ENCODE data around the gene UBE2L6. TPM values are rescaled to one million over a fixed set of nuclear protein-coding genes. Genes with fewer than 3 reads are reported as not detected.

UBE2L6 gene
- total RNA-seq (2022; extraction: Qiagen RNA extraction): 31.0 to 34.0 TPM (median 32.4 TPM) in 5 replicates

DNA sequence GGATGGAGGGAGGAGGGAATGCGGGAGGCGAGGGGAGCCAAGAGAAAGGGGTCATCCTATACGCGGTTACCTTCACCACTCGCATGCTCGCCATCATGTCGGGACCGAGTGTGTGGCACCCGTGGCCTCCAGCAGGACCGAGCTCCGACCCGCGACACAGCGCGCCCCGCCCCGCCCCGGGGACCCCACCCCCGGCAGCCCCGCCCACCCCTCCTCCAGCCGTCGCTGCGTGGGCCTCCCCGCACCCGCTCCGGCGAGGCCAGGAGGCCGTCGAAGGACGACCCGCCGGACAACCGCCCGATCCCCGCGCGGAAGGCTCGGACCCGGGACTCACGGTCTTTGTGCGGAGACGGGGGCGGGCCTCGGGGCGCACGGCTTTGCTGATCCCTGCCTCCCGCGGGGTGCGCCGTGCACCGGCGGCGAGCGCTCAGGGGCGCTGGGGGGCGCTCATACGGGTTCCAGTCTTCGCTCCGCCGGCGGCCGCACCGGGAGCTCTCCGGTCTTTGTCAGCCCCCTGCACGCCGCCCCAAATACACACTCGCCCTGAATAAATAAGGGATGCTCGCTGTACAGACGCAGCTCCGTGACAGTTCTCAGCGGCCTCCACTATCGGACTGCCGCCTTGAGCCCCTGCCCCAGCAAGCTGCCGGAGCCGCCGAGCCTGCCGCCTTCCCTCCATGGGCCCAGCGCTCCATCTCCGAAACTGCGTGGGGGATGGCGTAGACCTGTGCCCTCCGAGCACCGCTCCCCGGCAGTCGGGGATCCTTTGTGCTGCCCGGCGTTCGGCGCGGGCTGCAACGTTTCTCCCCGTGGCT lies at the start of gene UBE2L6:
TSS of gene UBE2L6 (minus strand) at position 158 of the 815 bp plus-strand sequence. CDS start at position 97, 61 bp downstream.

GRCh38 chr11:57597461-57597915 lies 30.0 kb upstream of the UBE2L6 start, which contains the start of gene SERPING1:
TSS of gene SERPING1 (plus strand) at chr11:57597685. CDS start at chr11:57598271, 586 bp downstream.

GRCh38 chr11:57536947-57537619 lies 30.4 kb downstream of the UBE2L6 start, which contains the start of gene SMTNL1:
TSS of gene SMTNL1 (plus strand) at chr11:57537595. CDS start at chr11:57542643, 5,048 bp downstream.

GRCh38 chr11:57530596-57531507 lies 36.6 kb downstream of the UBE2L6 start, which contains the start of gene TIMM10:
TSS of gene TIMM10 (minus strand) at chr11:57530754. CDS start at chr11:57530189, 565 bp downstream.

DNA sequence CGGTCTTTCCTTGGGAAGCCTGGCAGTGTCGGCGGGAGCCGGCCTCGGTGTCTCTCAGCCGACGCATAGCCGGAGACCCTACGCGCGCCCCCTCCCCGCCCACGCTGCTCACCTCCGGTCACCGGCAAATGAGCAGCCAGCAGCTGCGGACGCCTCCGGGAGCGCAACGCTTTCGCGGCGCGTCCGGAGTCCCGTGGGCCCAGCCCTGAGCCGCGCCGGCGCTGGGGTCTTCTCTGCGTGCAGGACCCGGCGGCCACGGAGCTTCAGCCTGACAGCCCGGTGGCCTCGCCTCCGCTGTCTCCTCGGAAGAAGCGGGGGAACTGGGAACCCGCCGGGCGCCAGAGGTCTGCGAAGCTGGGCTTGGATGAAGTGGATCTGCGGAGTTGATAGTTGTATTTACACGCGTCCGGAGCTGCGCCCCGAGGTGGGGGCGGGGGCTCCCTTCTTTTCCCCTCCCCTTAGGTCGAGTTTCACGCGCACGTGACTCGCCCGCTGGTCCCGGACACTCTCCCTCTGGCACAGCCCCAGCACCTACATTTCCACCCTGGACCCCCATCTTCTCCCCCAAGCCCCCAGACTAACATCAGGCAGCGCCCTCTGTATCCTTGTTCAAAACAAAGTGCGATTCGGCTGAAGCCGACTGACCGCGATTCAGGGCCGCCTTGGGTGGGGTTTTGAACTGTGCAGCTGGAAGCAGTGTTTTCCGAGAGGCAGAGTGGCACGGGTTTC lies 52.0 kb downstream of the UBE2L6 start, which contains the start of gene SLC43A1:
TSS of gene SLC43A1 (minus strand) at position 371 of the 729 bp plus-strand sequence. CDS start 1,591 bp downstream, outside the sequence.

Other genes with a start within 250 kb of the UBE2L6 start
- 68.1 to 86.9 TPM (median 84.8 TPM) in 5 replicates for gene TNKS1BP1, start 242.7 kb downstream of the UBE2L6 start, total RNA-seq (2022; extraction: Qiagen RNA extraction)
- 211 to 261 TPM (median 224 TPM) in 5 replicates for gene SSRP1, start 231.8 kb downstream of the UBE2L6 start, total RNA-seq (2022; extraction: Qiagen RNA extraction)
- gene P2RX3, start 229.3 kb downstream of the UBE2L6 start, total RNA-seq (2022; extraction: Qiagen RNA extraction): 0.05 to 0.24 TPM (median 0.16 TPM) in 5 replicates
- not detected in 5 replicates for gene PRG3, start 186.5 kb downstream of the UBE2L6 start, total RNA-seq (2022; extraction: Qiagen RNA extraction)
- gene PRG2, start 177.0 kb downstream of the UBE2L6 start, total RNA-seq (2022; extraction: Qiagen RNA extraction): 0.08 TPM in 1 of 5 replicates, not detected in the others
- 0.36 to 0.72 TPM (median 0.46 TPM) in 5 replicates for gene SLC43A3, start 140.6 kb downstream of the UBE2L6 start, total RNA-seq (2022; extraction: Qiagen RNA extraction)
- gene RTN4RL2, start 107.1 kb downstream of the UBE2L6 start, total RNA-seq (2022; extraction: Qiagen RNA extraction): 59.0 to 127 TPM (median 116 TPM) in 5 replicates
- 2.7 to 3.2 TPM (median 3.1 TPM) in 5 replicates for gene SLC43A1, start 52.0 kb downstream of the UBE2L6 start, total RNA-seq (2022; extraction: Qiagen RNA extraction)
- gene TIMM10, start 36.9 kb downstream of the UBE2L6 start, total RNA-seq (2022; extraction: Qiagen RNA extraction): 161 to 178 TPM (median 168 TPM) in 5 replicates
- not detected in 5 replicates for gene SMTNL1, start 30.1 kb downstream of the UBE2L6 start, total RNA-seq (2022; extraction: Qiagen RNA extraction)
- 0.38 to 0.85 TPM (median 0.66 TPM) in 5 replicates for gene SERPING1, start 30.0 kb upstream of the UBE2L6 start, total RNA-seq (2022; extraction: Qiagen RNA extraction)
- gene YPEL4, start 82.2 kb upstream of the UBE2L6 start, total RNA-seq (2022; extraction: Qiagen RNA extraction): 0.22 to 0.47 TPM (median 0.27 TPM) in 5 replicates
- 27.6 to 32.6 TPM (median 29.4 TPM) in 5 replicates for gene CLP1, start 90.1 kb upstream of the UBE2L6 start, total RNA-seq (2022; extraction: Qiagen RNA extraction)
- gene ZDHHC5, start 100.4 kb upstream of the UBE2L6 start, total RNA-seq (2022; extraction: Qiagen RNA extraction): 67.9 to 77.1 TPM (median 72.5 TPM) in 5 replicates
- 29.7 to 35.5 TPM (median 32.1 TPM) in 5 replicates for gene MED19, start 144.5 kb upstream of the UBE2L6 start, total RNA-seq (2022; extraction: Qiagen RNA extraction)
- gene TMX2, start 144.9 kb upstream of the UBE2L6 start, total RNA-seq (2022; extraction: Qiagen RNA extraction): 145 to 167 TPM (median 157 TPM) in 5 replicates
- gene SELENOH, start 173.8 kb upstream of the UBE2L6 start, total RNA-seq (2022; extraction: Qiagen RNA extraction): 107 to 150 TPM (median 144 TPM) in 5 replicates
- not detected in 5 replicates for gene BTBD18, start 184.1 kb upstream of the UBE2L6 start, total RNA-seq (2022; extraction: Qiagen RNA extraction)
- gene CTNND1, start 194.1 kb upstream of the UBE2L6 start, total RNA-seq (2022; extraction: Qiagen RNA extraction): 55.5 to 67.5 TPM (median 65.0 TPM) in 5 replicates

Measured in A549 treated with CORT108297 at 1 μM for 4 hours (cell line).